Dermis blood vessel endothelial cell (primary cell): Measurements from ENCODE around the gene TARM1. TPM values are rescaled to one million over a fixed set of nuclear protein-coding genes. Genes with fewer than 3 reads are reported as not detected.

Experiments used
- DNase-seq: peaks from one replicate; pipeline ENCODE4 v3.0.0; 2010
- total RNA-seq: library from RNA; depleted of rRNA; stranded (reverse); fragments of >200 nt; gene quantifications from 2 replicates; pipeline ENCODE4 v1.2.3, GENCODE V29; 2014

The TARM1 gene
- total RNA-seq, 1 donor from 2014 or later: not detected

GRCh38 chr19:54029930-54030490 lies 51.2 kb downstream of the TARM1 start:
- DNase-seq: peak; percentile 85

- no peak for DNase-seq
Measured at GRCh38 chr19:54029301-54029700, 51.9 kb downstream of the TARM1 start.

- DNase-seq: no peak
Measured at GRCh38 chr19:54026656-54027055, 54.5 kb downstream of the TARM1 start.

- DNase-seq: no peak
Measured at GRCh38 chr19:54024660-54025059, 56.5 kb downstream of the TARM1 start.

- no peak for DNase-seq
Measured at GRCh38 chr19:54023191-54023590, 58.0 kb downstream of the TARM1 start.

- no peak for DNase-seq
Measured at GRCh38 chr19:54021932-54022331, 59.2 kb downstream of the TARM1 start.

- DNase-seq: no peak
Measured at GRCh38 chr19:54021363-54021762, 59.8 kb downstream of the TARM1 start.

Other genes with a start within 250 kb of the TARM1 start
- 7.7 and 17.8 TPM in 2 replicates for gene MYADM, start 213.5 kb downstream of the TARM1 start, total RNA-seq
- 0.17 TPM in 1 of 2 replicates, not detected in the other for gene PRKCG, start 199.2 kb downstream of the TARM1 start, total RNA-seq
- not detected in 2 replicates for gene CACNG7, start 172.1 kb downstream of the TARM1 start, total RNA-seq
- gene CACNG8, start 118.4 kb downstream of the TARM1 start, total RNA-seq: 0.14 and 0.17 TPM in 2 replicates
- 0.84 and 0.85 TPM in 2 replicates for gene CACNG6, start 89.7 kb downstream of the TARM1 start, total RNA-seq
- not detected in 2 replicates for gene VSTM1, start 17.5 kb downstream of the TARM1 start, total RNA-seq
- not detected in 2 replicates for gene OSCAR, start 19.4 kb upstream of the TARM1 start, total RNA-seq
- gene NDUFA3, start 21.5 kb upstream of the TARM1 start, total RNA-seq: 11.4 and 12.6 TPM in 2 replicates
- 16.3 and 27.2 TPM in 2 replicates for gene TFPT, start 34.3 kb upstream of the TARM1 start, total RNA-seq
- 64.5 and 103 TPM in 2 replicates for gene PRPF31, start 34.4 kb upstream of the TARM1 start, total RNA-seq
- 13.3 and 28.4 TPM in 2 replicates for gene CNOT3, start 56.4 kb upstream of the TARM1 start, total RNA-seq
- 6.8 and 7.8 TPM in 2 replicates for gene LENG1, start 78.4 kb upstream of the TARM1 start, total RNA-seq
- 0.14 and 0.68 TPM in 2 replicates for gene TMC4, start 91.8 kb upstream of the TARM1 start, total RNA-seq
- 33.5 and 50.1 TPM in 2 replicates for gene MBOAT7, start 108.2 kb upstream of the TARM1 start, total RNA-seq
- gene TSEN34, start 109.9 kb upstream of the TARM1 start, total RNA-seq: 71.8 and 78.3 TPM in 2 replicates
- 1,481 and 2,291 TPM in 2 replicates for gene RPS9, start 119.5 kb upstream of the TARM1 start, total RNA-seq
- gene LILRB3, start 141.6 kb upstream of the TARM1 start, total RNA-seq: not detected in 2 replicates
- not detected in 2 replicates for gene LILRA6, start 161.4 kb upstream of the TARM1 start, total RNA-seq
- not detected in 2 replicates for gene LILRB5, start 175.9 kb upstream of the TARM1 start, total RNA-seq
- not detected in 2 replicates for gene LILRB2, start 199.7 kb upstream of the TARM1 start, total RNA-seq
- gene LILRA5, start 231.8 kb upstream of the TARM1 start, total RNA-seq: not detected in 2 replicates